PC-3 (cell line): ENCODE results near the gene VILL. TPM values are rescaled to one million over a fixed set of nuclear protein-coding genes. Genes with fewer than 3 reads are reported as not detected.

Experiments used
- ATAC-seq: fragments of 200-7000 bp; cut with Tn5 transposase; 2 replicates; pipeline ENCODE4 v1.9.1; 2020; ENCODE audit warnings: mild to moderate bottlenecking, moderate library complexity
- BruUV-seq: library from RNA; stranded (reverse); fragments of 400-500 nt; replicated peaks from 2 replicates; lab custom pipeline; 2021; lab: Mats Ljungman, UMichigan
- CTCF ChIA-PET: fragments of 300-600 bp; sonication (Branson Sonifier 250); formaldehyde crosslinking; loops from one replicate; lab custom pipeline; 2022; ENCODE audit warnings: antibody characterized with exemption; lab: Charles Lee
- POLR2A ChIA-PET: fragments of 300-600 bp; sonication (Branson Sonifier 250); formaldehyde crosslinking; loops from one replicate; lab custom pipeline; 2022; ENCODE audit warnings: antibody characterized with exemption; ENCODE audit not compliant: unreplicated experiment; lab: Charles Lee
- DNase-seq: peaks from one replicate; pipeline ENCODE4 v3.0.0-alpha.2; 2015
- H2AFZ ChIP-seq: fragments of 300-600 bp; sonication (generic); 2 replicates; pipeline ENCODE4 v1.6.0; 2016; ENCODE audit warnings: antibody characterized with exemption, low read length
- H3F3A ChIP-seq: fragments of 300-600 bp; sonication (generic); one replicate; pipeline ENCODE4 v1.6.0; 2017; ENCODE audit warnings: antibody characterized with exemption, low read length, control low read depth, mild to moderate bottlenecking; ENCODE audit not compliant: unreplicated experiment
- H3K27ac ChIP-seq: fragments of 300-600 bp; sonication (generic); 2 replicates; pipeline ENCODE4 v1.5.1; 2016; ENCODE audit warnings: mild to moderate bottlenecking, low read length
- H3K27me3 ChIP-seq: fragments of 300-600 bp; sonication (generic); 2 replicates; pipeline ENCODE4 v1.6.1; 2016; ENCODE audit warnings: low read length, mixed read lengths
- H3K36me3 ChIP-seq: fragments of 300-600 bp; sonication (generic); 2 replicates; pipeline ENCODE4 v1.6.1; 2016; ENCODE audit warnings: low read depth, mixed run types, low read length, mixed read lengths
- H3K4me1 ChIP-seq: fragments of 300-600 bp; sonication (generic); 2 replicates; pipeline ENCODE4 v1.5.1; 2016; ENCODE audit warnings: low read length; ENCODE audit not compliant: insufficient read depth
- H3K4me2 ChIP-seq: fragments of 300-600 bp; sonication (generic); 2 replicates; pipeline ENCODE4 v1.6.0; 2016; ENCODE audit warnings: low read length
- H3K4me3 ChIP-seq: fragments of 300-600 bp; sonication (generic); 2 replicates; pipeline ENCODE4 v1.5.1; 2016; ENCODE audit warnings: mild to moderate bottlenecking, low read length, mixed read lengths
- H3K79me2 ChIP-seq: fragments of 300-600 bp; sonication (generic); 2 replicates; pipeline ENCODE4 v1.6.1; 2017; ENCODE audit warnings: low read length, mixed read lengths
- H3K9ac ChIP-seq: fragments of 300-600 bp; sonication (generic); 2 replicates; pipeline ENCODE4 v1.6.0; 2016; ENCODE audit warnings: mild to moderate bottlenecking, low read length
- H3K9me2 ChIP-seq: fragments of 300-600 bp; sonication (generic); replicated peaks from 2 replicates; pipeline ENCODE4 v1.6.1; 2016; ENCODE audit warnings: mixed run types, low read length, mixed read lengths
- H3K9me3 ChIP-seq: fragments of 300-600 bp; sonication (generic); 2 replicates; pipeline ENCODE4 v1.6.1; 2016; ENCODE audit warnings: low read length, mixed read lengths
- H4K20me1 ChIP-seq: fragments of 300-600 bp; sonication (generic); 2 replicates; pipeline ENCODE4 v1.6.1; 2016; ENCODE audit warnings: low read length, mixed read lengths
- CTCF ChIP-seq: fragments of 300-600 bp; sonication (generic); conservative IDR thresholded peaks from 2 replicates; pipeline ENCODE4 v1.5.1; 2017; ENCODE audit warnings: antibody characterized with exemption, low read depth, mild to moderate bottlenecking, low read length
- EZH2 ChIP-seq: fragments of 300-600 bp; sonication (generic); IDR thresholded peaks from one replicate; pipeline ENCODE4 v1.6.1; 2017; ENCODE audit warnings: antibody characterized with exemption, mild to moderate bottlenecking, low read length; ENCODE audit not compliant: unreplicated experiment
- EZH2phosphoT487 ChIP-seq: fragments of 300-600 bp; sonication (generic); IDR thresholded peaks from 2 replicates; pipeline ENCODE4 v1.6.1; 2018; ENCODE audit warnings: mild to moderate bottlenecking, antibody characterized with exemption, low read length, borderline replicate concordance
- intact Hi-C: fragments of 100-400 bp; cut with micrococcal nuclease; formaldehyde crosslinking; loops from 2 replicates; pipeline ENCODE4 v1.9.0; 2023
- total RNA-seq: library from RNA; depleted of rRNA; stranded (reverse); fragments of >200 nt; gene quantifications from 2 replicates; pipeline ENCODE4 v1.2.3, GENCODE V29; 2014

Gene VILL
- total RNA-seq, 1 experiment from 2014 or later = 0.44 TPM

GRCh38 chr3:38000242-38000916 is 9.8 kb downstream of the VILL start:
- Histone ChIP-seq H3F3A (no peaks in the 10 kb centered on the region), H3K9me2 (no peaks in the 10 kb centered on the region), H3K27ac (no peak overlapping the region), H3K9me3 (no peaks in the 10 kb centered on the region), H2AFZ (no peak overlapping the region), H3K4me1 (peaks cover 28% of the 10 kb centered on the region), H3K4me3 (no peak overlapping the region), H3K9ac (no peak overlapping the region), H3K4me2 (no peak overlapping the region), H3K79me2 (no peaks in the 10 kb centered on the region), H3K27me3 (no peaks in the 10 kb centered on the region), H4K20me1 (no peaks in the 10 kb centered on the region), H3K36me3 (no peaks in the 10 kb centered on the region)
- POLR2A ChIA-PET = no interaction called here
- no peak for ATAC-seq
- intact Hi-C loops = loop anchor here (10.0 kb wide), 2 partner anchors 454 to 484 kb away; partner anchors contain the start of gene ACVR2B
- DNase-seq = no peak
- no peak for TF ChIP-seq EZH2
- no peak for TF ChIP-seq EZH2phosphoT487
- TF ChIP-seq CTCF = no peak
- BruUV-seq = no TSS peak
- CTCF ChIA-PET = interaction anchor here (0.5 kb wide), 1 partner anchor 298 kb away, joined by 3 read pairs; no protein-coding TSS in a partner anchor

GRCh38 chr3:38000965-38001455 is 10.4 kb downstream of the VILL start:
- Histone ChIP-seq H3K9ac (no peak overlapping the region), H3K4me3 (no peak overlapping the region), H2AFZ (no peak overlapping the region), H3K27me3 (no peaks in the 10 kb centered on the region), H3K4me2 (no peak overlapping the region), H3K9me3 (no peaks in the 10 kb centered on the region), H3K4me1 (peaks cover 34% of the 10 kb centered on the region), H4K20me1 (no peaks in the 10 kb centered on the region), H3K27ac (no peak overlapping the region), H3K9me2 (no peaks in the 10 kb centered on the region), H3K36me3 (no peaks in the 10 kb centered on the region), H3K79me2 (no peaks in the 10 kb centered on the region), H3F3A (no peaks in the 10 kb centered on the region)
- ChIA-PET POLR2A (no interaction called here), CTCF (interaction anchor here (0.5 to 1.1 kb wide), 2 partner anchors 297 to 346 kb away, joined by 3 read pairs; partner anchors contain the start of gene XYLB)
- ATAC-seq (no peak), DNase-seq (no peak)
- no TSS peak for BruUV-seq
- intact Hi-C loops = loop anchor here (10.0 kb wide), 2 partner anchors 454 to 484 kb away; partner anchors contain the start of gene ACVR2B
- TF ChIP-seq EZH2 (no peak), EZH2phosphoT487 (no peak), CTCF (no peak)
